ENCODE results near the gene PPM1E.

PPM1E gene

GRCh38 chr17:58755577-58756245, at the start of gene PPM1E:
Gene PPM1E (plus strand): TSS chr17:58755854.
- peaks cover 0 to 14% of the 10 kb centered on the region in 2 donors for H3K4me1 ChIP-seq (ENCODE audit: control insufficient read depth in 1 of 2, insufficient read depth in 2 of 2, low read length in 2 of 2)
- peaks cover 17% of the 10 kb centered on the region for H3K27me3 ChIP-seq (ENCODE audit: low read depth, low read length)
- H3K27ac ChIP-seq (ENCODE audit: low read length), result no peak within 1 kb of the TSS
- H3K36me3 ChIP-seq (ENCODE audit: control insufficient read depth in 1 of 2, insufficient read depth in 2 of 2, low read length in 2 of 2), result no peaks in the 10 kb centered on the region
- peak within 1 kb of the TSS; percentile 27 to 76 for H3K4me3 ChIP-seq (ENCODE audit: low read depth in 1 of 2, low read length in 2 of 2)
- H3K9me3 ChIP-seq (ENCODE audit: control insufficient read depth in 1 of 2, low read length in 2 of 2), result no peaks in the 10 kb centered on the region

- no peak overlapping the region for H3K27ac ChIP-seq (ENCODE audit: low read length)
- H3K4me3 ChIP-seq (ENCODE audit: low read depth in 1 of 2, low read length in 2 of 2), result no peak overlapping the region
- no peaks in the 10 kb centered on the region for H3K4me1 ChIP-seq (ENCODE audit: control insufficient read depth in 1 of 2, insufficient read depth in 2 of 2, low read length in 2 of 2)
Observed at GRCh38 chr17:58706351-58707140, 49.1 kb upstream of the PPM1E start.

GRCh38 chr17:58710948-58711552, 44.6 kb upstream of the PPM1E start:
- no peaks in the 10 kb centered on the region for H3K9me3 ChIP-seq (ENCODE audit: control insufficient read depth in 1 of 2, low read length in 2 of 2)
- H3K27ac ChIP-seq (ENCODE audit: low read length), result no peak overlapping the region
- H3K4me3 ChIP-seq (ENCODE audit: low read depth in 1 of 2, low read length in 2 of 2), result no peak overlapping the region
- H3K36me3 ChIP-seq (ENCODE audit: control insufficient read depth in 1 of 2, insufficient read depth in 2 of 2, low read length in 2 of 2), result no peaks in the 10 kb centered on the region
- no peaks in the 10 kb centered on the region for H3K27me3 ChIP-seq (ENCODE audit: low read depth, low read length)
- no peaks in the 10 kb centered on the region for H3K4me1 ChIP-seq (ENCODE audit: control insufficient read depth in 1 of 2, insufficient read depth in 2 of 2, low read length in 2 of 2)

More at GRCh38 chr17:58706351-58707140, 49.1 kb upstream of the PPM1E start:
- Histone ChIP-seq H3K9me3 (ENCODE audit: control insufficient read depth in 1 of 2, low read length in 2 of 2) (no peaks in the 10 kb centered on the region), H3K36me3 (ENCODE audit: control insufficient read depth in 1 of 2, insufficient read depth in 2 of 2, low read length in 2 of 2) (peaks cover 0 to 8% of the 10 kb centered on the region in 2 donors), H3K27me3 (ENCODE audit: low read depth, low read length) (no peaks in the 10 kb centered on the region)

DNA sequence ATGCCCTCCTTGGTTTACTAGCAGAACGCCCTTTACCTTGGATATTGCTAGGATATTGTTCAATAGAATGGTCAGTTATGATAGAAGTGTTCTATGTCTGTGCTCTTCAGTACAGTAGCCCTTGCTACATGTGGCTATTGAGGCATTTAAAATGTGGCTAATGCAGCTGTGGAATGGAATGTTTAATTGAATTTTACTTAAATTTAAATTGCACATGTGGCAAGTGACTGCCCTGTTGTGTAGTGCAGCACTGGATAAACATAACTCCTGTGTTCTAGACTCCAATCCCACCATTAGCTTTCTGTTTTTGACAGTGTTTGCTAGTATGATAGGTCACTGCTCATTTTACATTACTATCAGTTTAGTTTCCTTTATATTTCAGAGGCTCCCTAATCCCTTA, 33.4 kb upstream of the PPM1E start:
- H3K36me3 ChIP-seq (ENCODE audit: control insufficient read depth in 1 of 2, insufficient read depth in 2 of 2, low read length in 2 of 2), result peaks cover 3 to 13% of the 10 kb centered on the region in 2 donors
- no peaks in the 10 kb centered on the region for H3K9me3 ChIP-seq (ENCODE audit: control insufficient read depth in 1 of 2, low read length in 2 of 2)
- no peak overlapping the region for H3K27ac ChIP-seq (ENCODE audit: low read length)
- H3K4me3 ChIP-seq (ENCODE audit: low read depth in 1 of 2, low read length in 2 of 2), result no peak overlapping the region
- no peaks in the 10 kb centered on the region for H3K27me3 ChIP-seq (ENCODE audit: low read depth, low read length)
- no peaks in the 10 kb centered on the region for H3K4me1 ChIP-seq (ENCODE audit: control insufficient read depth in 1 of 2, insufficient read depth in 2 of 2, low read length in 2 of 2)

DNA sequence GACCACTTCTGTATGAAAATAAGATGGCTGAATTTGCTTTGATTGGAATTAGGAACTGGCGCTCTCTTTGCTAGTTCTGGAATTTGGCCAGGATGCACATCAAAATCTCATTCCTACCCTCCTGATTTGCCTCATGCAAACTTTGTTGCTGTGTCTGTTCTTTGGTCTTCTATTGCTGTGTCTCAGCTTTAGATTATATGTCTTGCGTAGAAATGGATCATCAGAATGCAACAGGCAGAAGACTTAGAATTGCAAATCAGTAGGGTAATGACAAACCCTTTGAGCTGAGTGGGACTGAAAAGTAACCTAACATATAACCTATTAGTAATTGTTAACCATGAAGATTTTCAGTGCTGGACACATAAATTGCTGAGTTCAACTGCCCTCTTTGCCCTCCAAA, 33.0 kb upstream of the PPM1E start:
- Histone ChIP-seq H3K27ac (ENCODE audit: low read length) (no peak overlapping the region), H3K9me3 (ENCODE audit: control insufficient read depth in 1 of 2, low read length in 2 of 2) (no peaks in the 10 kb centered on the region), H3K36me3 (ENCODE audit: control insufficient read depth in 1 of 2, insufficient read depth in 2 of 2, low read length in 2 of 2) (peaks cover 3 to 13% of the 10 kb centered on the region in 2 donors), H3K27me3 (ENCODE audit: low read depth, low read length) (no peaks in the 10 kb centered on the region), H3K4me1 (ENCODE audit: control insufficient read depth in 1 of 2, insufficient read depth in 2 of 2, low read length in 2 of 2) (no peaks in the 10 kb centered on the region), H3K4me3 (ENCODE audit: low read depth in 1 of 2, low read length in 2 of 2) (no peak overlapping the region)

DNA sequence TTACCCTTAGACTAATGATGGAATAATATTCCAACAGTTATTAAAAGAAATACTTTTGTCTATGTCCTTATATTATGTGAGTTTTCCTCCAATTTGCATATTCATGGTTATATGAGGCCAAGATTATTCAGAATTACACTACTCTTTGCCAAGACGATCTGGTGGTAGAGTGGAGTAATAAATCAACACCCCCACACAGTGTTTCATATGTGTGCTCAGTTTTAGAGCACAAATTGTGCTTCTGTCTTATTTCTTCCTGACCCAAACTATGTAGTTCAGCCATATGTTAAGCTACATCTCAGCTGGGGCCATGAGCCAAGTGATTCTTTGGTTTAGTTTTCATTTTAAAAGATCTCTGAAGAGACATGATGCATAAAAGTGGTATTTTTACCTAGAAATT, 26.9 kb upstream of the PPM1E start:
- no peaks in the 10 kb centered on the region for H3K9me3 ChIP-seq (ENCODE audit: control insufficient read depth in 1 of 2, low read length in 2 of 2)
- H3K4me1 ChIP-seq (ENCODE audit: control insufficient read depth in 1 of 2, insufficient read depth in 2 of 2, low read length in 2 of 2), result no peaks in the 10 kb centered on the region
- H3K36me3 ChIP-seq (ENCODE audit: control insufficient read depth in 1 of 2, insufficient read depth in 2 of 2, low read length in 2 of 2), result no peaks in the 10 kb centered on the region
- H3K27ac ChIP-seq (ENCODE audit: low read length), result no peak overlapping the region
- H3K27me3 ChIP-seq (ENCODE audit: low read depth, low read length), result no peaks in the 10 kb centered on the region
- H3K4me3 ChIP-seq (ENCODE audit: low read depth in 1 of 2, low read length in 2 of 2), result no peak overlapping the region

- no peaks in the 10 kb centered on the region for H3K27me3 ChIP-seq (ENCODE audit: low read depth, low read length)
- H3K36me3 ChIP-seq (ENCODE audit: control insufficient read depth in 1 of 2, insufficient read depth in 2 of 2, low read length in 2 of 2), result peaks cover 0 to 3% of the 10 kb centered on the region in 2 donors
- H3K4me3 ChIP-seq (ENCODE audit: low read depth in 1 of 2, low read length in 2 of 2), result no peak overlapping the region
- H3K4me1 ChIP-seq (ENCODE audit: control insufficient read depth in 1 of 2, insufficient read depth in 2 of 2, low read length in 2 of 2), result no peaks in the 10 kb centered on the region
- no peak overlapping the region for H3K27ac ChIP-seq (ENCODE audit: low read length)
- H3K9me3 ChIP-seq (ENCODE audit: control insufficient read depth in 1 of 2, low read length in 2 of 2), result no peaks in the 10 kb centered on the region
Observed at GRCh38 chr17:58730937-58731336, 24.7 kb upstream of the PPM1E start.

DNA sequence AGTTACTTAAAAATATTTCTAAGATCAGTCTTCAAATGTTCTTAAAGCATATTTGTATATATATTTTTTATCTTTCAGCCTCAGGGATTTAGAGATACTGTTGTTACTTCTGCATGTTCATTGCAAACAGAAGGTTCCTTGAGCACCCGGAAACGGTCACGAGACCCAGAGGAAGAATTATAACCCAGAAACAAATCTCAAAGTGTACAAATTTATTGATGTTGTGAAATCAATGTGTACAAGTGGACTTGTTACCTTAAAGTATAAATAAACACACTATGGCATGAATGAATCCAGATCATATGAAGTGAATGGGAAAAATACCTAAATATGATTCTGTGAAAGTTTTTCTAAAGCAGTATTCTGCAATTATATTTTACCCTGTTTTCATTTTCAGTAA, 21.6 kb upstream of the PPM1E start:
- H3K4me3 ChIP-seq (ENCODE audit: low read depth in 1 of 2, low read length in 2 of 2), result no peak overlapping the region
- H3K27ac ChIP-seq (ENCODE audit: low read length), result no peak overlapping the region
- H3K27me3 ChIP-seq (ENCODE audit: low read depth, low read length), result no peaks in the 10 kb centered on the region
- no peaks in the 10 kb centered on the region for H3K4me1 ChIP-seq (ENCODE audit: control insufficient read depth in 1 of 2, insufficient read depth in 2 of 2, low read length in 2 of 2)
- no peaks in the 10 kb centered on the region for H3K9me3 ChIP-seq (ENCODE audit: control insufficient read depth in 1 of 2, low read length in 2 of 2)
- H3K36me3 ChIP-seq (ENCODE audit: control insufficient read depth in 1 of 2, insufficient read depth in 2 of 2, low read length in 2 of 2), result peaks cover 0 to 3% of the 10 kb centered on the region in 2 donors

GRCh38 chr17:58734811-58735210, 20.8 kb upstream of the PPM1E start:
- H3K9me3 ChIP-seq (ENCODE audit: control insufficient read depth in 1 of 2, low read length in 2 of 2), result no peaks in the 10 kb centered on the region
- H3K27ac ChIP-seq (ENCODE audit: low read length), result no peak overlapping the region
- no peaks in the 10 kb centered on the region for H3K27me3 ChIP-seq (ENCODE audit: low read depth, low read length)
- H3K4me1 ChIP-seq (ENCODE audit: control insufficient read depth in 1 of 2, insufficient read depth in 2 of 2, low read length in 2 of 2), result no peaks in the 10 kb centered on the region
- H3K36me3 ChIP-seq (ENCODE audit: control insufficient read depth in 1 of 2, insufficient read depth in 2 of 2, low read length in 2 of 2), result peaks cover 0 to 3% of the 10 kb centered on the region in 2 donors
- no peak overlapping the region for H3K4me3 ChIP-seq (ENCODE audit: low read depth in 1 of 2, low read length in 2 of 2)

GRCh38 chr17:58741121-58741625, 14.5 kb upstream of the PPM1E start:
- H3K4me3 ChIP-seq (ENCODE audit: low read depth in 1 of 2, low read length in 2 of 2), result no peak overlapping the region
- H3K27ac ChIP-seq (ENCODE audit: low read length), result no peak overlapping the region
- no peaks in the 10 kb centered on the region for H3K27me3 ChIP-seq (ENCODE audit: low read depth, low read length)
- H3K9me3 ChIP-seq (ENCODE audit: control insufficient read depth in 1 of 2, low read length in 2 of 2), result no peaks in the 10 kb centered on the region
- H3K36me3 ChIP-seq (ENCODE audit: control insufficient read depth in 1 of 2, insufficient read depth in 2 of 2, low read length in 2 of 2), result no peaks in the 10 kb centered on the region
- no peaks in the 10 kb centered on the region for H3K4me1 ChIP-seq (ENCODE audit: control insufficient read depth in 1 of 2, insufficient read depth in 2 of 2, low read length in 2 of 2)

DNA sequence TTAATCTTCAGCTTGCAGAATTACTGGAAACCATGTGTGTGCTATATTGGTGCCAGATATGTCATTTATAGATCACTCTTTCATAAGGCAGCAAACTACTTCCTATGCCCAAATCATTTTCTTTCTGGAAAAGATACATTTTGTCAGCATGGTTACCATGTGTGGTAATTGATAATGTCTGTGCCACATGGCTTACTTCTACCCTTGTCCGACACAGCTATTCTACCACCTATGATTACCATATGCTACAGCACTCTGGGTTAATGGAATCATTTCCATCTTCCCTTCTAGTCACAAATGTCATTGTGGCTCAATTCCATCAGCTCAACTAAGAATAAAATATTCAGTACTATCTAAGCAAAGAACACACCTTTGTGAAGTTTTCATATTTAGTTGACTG, 8.0 kb upstream of the PPM1E start:
- Histone ChIP-seq H3K36me3 (ENCODE audit: control insufficient read depth in 1 of 2, insufficient read depth in 2 of 2, low read length in 2 of 2) (no peaks in the 10 kb centered on the region), H3K27ac (ENCODE audit: low read length) (no peak overlapping the region), H3K4me1 (ENCODE audit: control insufficient read depth in 1 of 2, insufficient read depth in 2 of 2, low read length in 2 of 2) (no peaks in the 10 kb centered on the region), H3K27me3 (ENCODE audit: low read depth, low read length) (no peaks in the 10 kb centered on the region), H3K9me3 (ENCODE audit: control insufficient read depth in 1 of 2, low read length in 2 of 2) (no peaks in the 10 kb centered on the region), H3K4me3 (ENCODE audit: low read depth in 1 of 2, low read length in 2 of 2) (no peak overlapping the region)
